ENCODE results near the gene CRACR2A.

Gene CRACR2A

GRCh38 chr12:3679831-3680230, 73.1 kb downstream of the CRACR2A start:
- no peak for DNase-seq

- DNase-seq, result no peak
These were observed 75.3 kb downstream of the CRACR2A start for GRCh38 chr12:3677609-3678008.

GRCh38 chr12:3673981-3674708, 78.8 kb downstream of the CRACR2A start:
- DNase-seq, result no peak

GRCh38 chr12:3672113-3672509, 80.8 kb downstream of the CRACR2A start:
- DNase-seq, result no peak

GRCh38 chr12:3671330-3672112, 81.4 kb downstream of the CRACR2A start:
- no peak for DNase-seq

- DNase-seq, result no peak
These were observed 82.8 kb downstream of the CRACR2A start for GRCh38 chr12:3670083-3670620.

GRCh38 chr12:3669594-3669993, 83.3 kb downstream of the CRACR2A start:
- DNase-seq, result no peak

- no peak for DNase-seq
These were observed 84.3 kb downstream of the CRACR2A start for GRCh38 chr12:3668479-3669165.

- DNase-seq, result no peak
These were observed 85.4 kb downstream of the CRACR2A start for GRCh38 chr12:3667485-3667884.

GRCh38 chr12:3666441-3666840, 86.5 kb downstream of the CRACR2A start:
- DNase-seq, result no peak

- DNase-seq, result no peak
These were observed 90.4 kb downstream of the CRACR2A start for GRCh38 chr12:3662521-3662921.

GRCh38 chr12:3661028-3661427, 91.9 kb downstream of the CRACR2A start:
- no peak for DNase-seq

GRCh38 chr12:3658327-3659163, 94.4 kb downstream of the CRACR2A start:
- no peak for DNase-seq

- no peak for DNase-seq
These were observed 95.8 kb downstream of the CRACR2A start for GRCh38 chr12:3656946-3657622.

- no peak for DNase-seq
These were observed 97.5 kb downstream of the CRACR2A start for GRCh38 chr12:3655328-3655900.

GRCh38 chr12:3651585-3652424, 101.1 kb downstream of the CRACR2A start:
- no peak for DNase-seq

- no peak for DNase-seq
These were observed 105.4 kb downstream of the CRACR2A start for GRCh38 chr12:3647504-3647903.

- DNase-seq, result no peak
These were observed 106.2 kb downstream of the CRACR2A start for GRCh38 chr12:3646561-3647241.

GRCh38 chr12:3645091-3645490, 107.8 kb downstream of the CRACR2A start:
- DNase-seq, result no peak

- DNase-seq, result no peak
These were observed 108.8 kb downstream of the CRACR2A start for GRCh38 chr12:3644104-3644503.

All from NCI-H446 treated with DMSO at 0.1 percent for 48 hours (cell line).